NT2/D1 (cell line): ENCODE data around the gene ISOC2.
A peak's percentile ranks its signal among the peaks of the same experiment; 100 is the strongest.

ENCODE experiments used
- DNase-seq: peaks from one replicate; pipeline ENCODE4 v3.0.0-alpha.2; 2011; ENCODE audit warnings: low read depth, low spot score
- H3K27me3 ChIP-seq: 2 replicates; pipeline ENCODE4 v1.6.0; 2011; ENCODE audit warnings: mild to moderate bottlenecking; ENCODE audit not compliant: insufficient read length, insufficient read depth
- H3K36me3 ChIP-seq: 2 replicates; pipeline ENCODE4 v1.6.1; 2011; ENCODE audit warnings: mild to moderate bottlenecking, low read length, mixed read lengths; ENCODE audit not compliant: insufficient read depth, insufficient read length
- H3K4me1 ChIP-seq: 2 replicates; pipeline ENCODE4 v1.5.1; 2011; ENCODE audit not compliant: insufficient read depth, insufficient read length
- H3K4me3 ChIP-seq: 2 replicates; pipeline ENCODE4 v1.5.1; 2011; ENCODE audit warnings: low read depth; ENCODE audit not compliant: insufficient read length
- H3K9ac ChIP-seq: 2 replicates; pipeline ENCODE4 v1.6.0; 2011; ENCODE audit warnings: low read depth; ENCODE audit not compliant: insufficient read length
- H3K9me3 ChIP-seq: 2 replicates; pipeline ENCODE4 v1.5.1; 2011; ENCODE audit warnings: mild to moderate bottlenecking, low read length; ENCODE audit not compliant: insufficient read depth
- SUZ12 ChIP-seq: IDR thresholded peaks from 2 replicates; pipeline ENCODE4 v1.6.1; 2011; ENCODE audit not compliant: insufficient read length, insufficient read depth; ENCODE audit errors: extremely low read depth
- YY1 ChIP-seq: IDR thresholded peaks from 2 replicates; pipeline ENCODE4 v1.6.1; 2011; ENCODE audit not compliant: insufficient read length, insufficient read depth
- ZNF274 ChIP-seq: IDR thresholded peaks from 2 replicates; pipeline ENCODE4 v1.6.1; 2011; ENCODE audit warnings: mild to moderate bottlenecking, low read depth, low read length

The ISOC2 gene

DNA sequence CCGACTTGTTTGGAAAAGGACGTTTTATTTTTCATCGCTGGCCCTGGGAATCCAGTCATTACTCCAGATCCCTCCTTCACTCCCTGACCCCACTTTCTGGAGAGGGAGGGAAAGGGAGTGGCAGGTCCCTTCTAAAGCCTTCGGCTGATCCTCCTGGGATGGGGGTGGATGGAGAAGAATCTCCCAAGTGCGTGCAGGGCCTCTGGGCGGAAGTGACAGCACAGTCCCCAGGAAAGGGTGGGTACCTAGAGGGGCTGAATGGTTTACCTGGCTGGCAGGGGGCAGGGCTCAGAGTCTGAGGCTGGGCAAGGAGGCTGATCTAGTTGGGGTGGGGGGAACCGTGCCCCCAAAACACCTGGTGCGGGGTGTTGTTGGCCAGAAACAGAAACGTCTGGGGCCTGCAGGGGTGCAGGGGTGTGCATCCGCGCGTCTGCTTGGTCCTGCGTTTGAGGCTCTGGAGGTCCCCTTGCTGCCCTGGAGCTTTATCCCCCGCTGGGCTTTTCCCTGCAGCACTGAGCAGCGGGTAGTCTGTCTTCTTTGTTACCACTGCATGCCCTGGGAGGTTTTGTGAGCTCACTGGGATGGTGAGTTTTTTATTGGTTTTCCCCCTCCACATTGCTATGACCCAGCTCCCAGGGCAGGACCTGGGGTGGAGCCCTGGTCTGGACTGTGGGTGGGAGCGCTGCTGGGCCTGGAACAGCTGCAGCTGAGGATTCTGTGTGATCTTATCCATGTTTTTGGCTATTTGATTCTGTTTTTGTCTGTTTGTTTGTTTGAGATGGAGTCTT, 12.0 kb upstream of the ISOC2 start:
- no peaks in the 10 kb centered on the region for H3K9me3 ChIP-seq
- no peaks in the 10 kb centered on the region for H3K36me3 ChIP-seq
- no peak for TF ChIP-seq YY1
- no peak for TF ChIP-seq ZNF274
- no peak for TF ChIP-seq SUZ12
- H3K4me1 ChIP-seq: peaks cover 17% of the 10 kb centered on the region
- H3K9ac ChIP-seq: peak overlapping the region; percentile 64
- H3K27me3 ChIP-seq: peaks cover 7% of the 10 kb centered on the region
- no peak for DNase-seq
- peak overlapping the region; percentile 11 for H3K4me3 ChIP-seq

DNA sequence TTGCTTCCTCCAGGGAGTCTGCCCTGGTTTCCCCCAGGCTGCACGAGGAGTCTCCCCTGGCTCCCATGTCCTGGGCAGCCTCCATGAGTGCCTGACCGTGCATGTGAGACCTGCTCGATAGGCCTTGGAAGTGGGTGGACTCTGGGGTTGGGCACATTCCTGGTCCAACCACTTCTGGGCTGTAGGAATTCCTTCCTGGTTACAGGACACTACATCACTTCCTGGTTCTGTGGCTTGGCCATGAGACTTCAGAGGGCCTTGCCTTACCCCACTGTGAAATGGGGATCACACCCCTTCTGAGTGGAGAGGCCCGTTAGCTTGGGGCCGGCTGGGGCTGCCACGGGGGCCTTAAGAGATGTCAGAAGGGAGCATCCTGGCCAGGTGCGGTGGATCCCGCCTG, 11.0 kb upstream of the ISOC2 start:
- DNase-seq: no peak
- H3K9ac ChIP-seq: peak overlapping the region; percentile 8

GRCh38 chr19:55471266-55471665, 9.8 kb upstream of the ISOC2 start:
- TF ChIP-seq SUZ12 (no peak), YY1 (no peak), ZNF274 (no peak)
- H3K9me3 ChIP-seq: no peaks in the 10 kb centered on the region
- peaks cover 15% of the 10 kb centered on the region for H3K4me1 ChIP-seq
- H3K36me3 ChIP-seq: no peaks in the 10 kb centered on the region
- no peak overlapping the region for H3K4me3 ChIP-seq
- H3K9ac ChIP-seq: no peak overlapping the region
- DNase-seq: no peak
- H3K27me3 ChIP-seq: peaks cover 28% of the 10 kb centered on the region

More for the DNA sequence above, 11.0 kb upstream of the ISOC2 start:
- peaks cover 15% of the 10 kb centered on the region for H3K4me1 ChIP-seq
- H3K9me3 ChIP-seq: no peaks in the 10 kb centered on the region
- no peaks in the 10 kb centered on the region for H3K36me3 ChIP-seq
- TF ChIP-seq ZNF274 (no peak), YY1 (no peak), SUZ12 (no peak)
- H3K4me3 ChIP-seq: no peak overlapping the region
- H3K27me3 ChIP-seq: peaks cover 16% of the 10 kb centered on the region

- Histone ChIP-seq H3K4me3 (no peak overlapping the region), H3K27me3 (peaks cover 60% of the 10 kb centered on the region), H3K9ac (no peak overlapping the region), H3K4me1 (peaks cover 22% of the 10 kb centered on the region), H3K9me3 (no peaks in the 10 kb centered on the region), H3K36me3 (no peaks in the 10 kb centered on the region)
- DNase-seq: no peak
- no peak for TF ChIP-seq YY1
- peak; percentile 7 for TF ChIP-seq SUZ12
Observed at GRCh38 chr19:55468054-55468393, 6.6 kb upstream of the ISOC2 start.

GRCh38 chr19:55467236-55468053, 6.0 kb upstream of the ISOC2 start:
- peak; percentile 53 for TF ChIP-seq SUZ12
- TF ChIP-seq ZNF274: no peak
- TF ChIP-seq YY1: no peak
- H3K4me3 ChIP-seq: no peak overlapping the region
- DNase-seq: no peak
- H3K27me3 ChIP-seq: peaks cover 66% of the 10 kb centered on the region
- H3K4me1 ChIP-seq: peaks cover 20% of the 10 kb centered on the region
- H3K9ac ChIP-seq: no peak overlapping the region
- no peaks in the 10 kb centered on the region for H3K9me3 ChIP-seq
- H3K36me3 ChIP-seq: no peaks in the 10 kb centered on the region

GRCh38 chr19:55466241-55466614, 4.8 kb upstream of the ISOC2 start:
- Histone ChIP-seq H3K9me3 (no peaks in the 10 kb centered on the region), H3K4me1 (peaks cover 21% of the 10 kb centered on the region), H3K4me3 (no peak overlapping the region), H3K9ac (no peak overlapping the region), H3K27me3 (peaks cover 77% of the 10 kb centered on the region), H3K36me3 (no peaks in the 10 kb centered on the region)
- no peak for DNase-seq
- TF ChIP-seq ZNF274: no peak
- TF ChIP-seq YY1: no peak
- TF ChIP-seq SUZ12: no peak

DNA sequence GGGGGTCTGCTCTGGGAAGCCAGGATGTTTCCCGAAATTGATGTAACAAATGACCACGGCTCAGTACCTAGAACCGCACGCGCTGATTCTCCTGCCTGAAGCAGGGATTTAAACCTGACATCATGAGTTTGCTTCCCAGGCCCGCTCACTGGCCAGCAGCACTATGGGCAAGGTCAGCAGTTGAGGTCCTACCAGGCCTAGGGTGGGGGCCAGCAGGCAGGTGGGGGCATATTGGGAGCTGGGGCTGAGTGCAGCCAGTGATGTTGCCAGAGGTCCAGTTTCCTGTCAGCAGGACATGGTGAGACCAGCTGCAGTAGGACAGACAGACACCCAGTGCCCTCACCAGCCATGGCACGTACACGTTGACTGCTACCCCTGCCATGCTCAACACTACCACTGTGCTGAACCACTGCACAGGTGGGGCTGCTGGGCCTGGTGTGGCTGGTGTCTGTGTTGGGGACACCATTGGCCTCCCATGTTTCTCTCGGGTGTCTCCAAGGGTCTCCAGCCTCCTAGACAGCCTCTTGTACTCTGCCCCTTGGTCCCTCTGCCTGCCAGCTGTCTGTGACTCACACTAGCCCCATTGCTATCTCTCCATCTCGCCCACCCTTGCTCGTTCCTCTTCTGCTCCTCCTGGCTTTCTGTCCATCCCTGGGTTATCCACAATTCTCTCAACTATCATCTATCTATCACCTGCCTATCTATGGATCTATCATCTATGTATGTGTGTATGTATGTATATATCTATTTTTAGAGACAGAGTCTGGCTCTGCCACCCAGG, 4.2 kb upstream of the ISOC2 start:
- Histone ChIP-seq H3K36me3 (no peaks in the 10 kb centered on the region), H3K9me3 (no peaks in the 10 kb centered on the region), H3K9ac (no peak overlapping the region), H3K4me3 (no peak overlapping the region), H3K4me1 (peaks cover 21% of the 10 kb centered on the region), H3K27me3 (peaks cover 76% of the 10 kb centered on the region)
- TF ChIP-seq SUZ12: peak; percentile 60
- TF ChIP-seq ZNF274: no peak
- TF ChIP-seq YY1: no peak
- DNase-seq: no peak
